Brain microvascular endothelial cell (primary cell): ENCODE results near the gene PVRIG.
"Not testable (repeated sequence)": the region's sequence is repeated elsewhere in the genome, so short reads cannot be mapped to it uniquely, and the experiment has no call there.

Experiments
- DNase-seq: peaks from one replicate; pipeline ENCODE4 v3.0.0-alpha.2; 2020
- H3K27ac ChIP-seq: fragments of 250-450 bp; sonication (Bioruptor Pico); 2 replicates; pipeline ENCODE4 v1.5.1; 2020; ENCODE audit warnings: mild to moderate bottlenecking, moderate library complexity
- H3K27me3 ChIP-seq: fragments of 250-450 bp; sonication (Bioruptor Pico); replicated peaks from 2 replicates; pipeline ENCODE4 v1.5.1; 2020; ENCODE audit warnings: mild to moderate bottlenecking
- H3K36me3 ChIP-seq: fragments of 250-450 bp; sonication (Bioruptor Pico); replicated peaks from 2 replicates; pipeline ENCODE4 v1.5.1; 2020; ENCODE audit warnings: mild to moderate bottlenecking
- H3K4me3 ChIP-seq: 2 replicates; pipeline ENCODE4 v1.5.1; 2011; ENCODE audit warnings: low read depth, mild to moderate bottlenecking, control low read depth, low read length, moderate library complexity
- CTCF ChIP-seq: IDR thresholded peaks from 2 replicates; pipeline ENCODE4 v1.5.1; 2011; ENCODE audit warnings: low read depth, mild to moderate bottlenecking, moderate library complexity, low read length, control low read depth, inconsistent platforms; ENCODE audit errors: missing control alignments
- in situ Hi-C: cut with HindIII; loops from 2 replicates; pipeline ENCODE4 v1.10.0; 2017; ENCODE audit warnings: low sequenced_read_pairs, low pct_ligation_motif_present

Gene PVRIG

GRCh38 chr7:100174582-100174981 lies 45.2 kb upstream of the PVRIG start:
- H3K4me3 ChIP-seq: no peak overlapping the region
- no peak for TF ChIP-seq CTCF
- in situ Hi-C loops: no loop called here
- H3K27me3 ChIP-seq: no peaks in the 10 kb centered on the region
- H3K27ac ChIP-seq: no peak overlapping the region
- H3K36me3 ChIP-seq: no peaks in the 10 kb centered on the region
- DNase-seq: no peak

DNA sequence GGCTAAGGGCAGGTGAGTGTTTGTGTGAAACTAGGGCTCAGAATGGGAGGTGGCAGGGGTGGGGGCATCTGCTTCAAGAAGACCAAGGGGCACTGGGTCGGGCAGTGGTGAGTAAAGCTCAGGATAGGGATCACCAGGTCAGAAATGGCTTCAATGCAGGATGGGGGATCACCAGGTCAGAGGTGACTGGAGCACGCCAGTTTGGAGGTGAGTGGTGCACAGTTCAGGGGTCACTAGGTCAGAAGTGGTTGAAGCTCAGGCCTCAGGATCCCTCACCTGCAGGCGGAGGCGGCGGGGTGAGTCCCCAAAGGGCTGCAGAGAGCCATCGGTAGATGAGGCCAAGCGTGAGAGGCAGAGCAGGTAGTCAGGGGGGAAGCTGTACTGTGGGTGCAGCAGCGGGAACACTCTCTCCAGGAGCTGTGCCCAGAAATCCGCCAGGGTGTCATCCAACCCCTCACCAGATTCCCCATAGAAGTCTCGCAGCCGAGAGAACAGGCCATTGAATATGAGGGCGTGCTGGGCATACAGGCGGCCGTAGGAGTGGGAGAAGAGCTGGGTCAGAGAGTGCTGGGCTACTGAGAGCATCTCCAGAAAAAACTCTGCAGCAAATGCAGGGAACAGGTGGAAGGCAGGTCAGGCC lies 44.3 kb upstream of the PVRIG start:
- Histone ChIP-seq H3K27ac (no peak overlapping the region), H3K27me3 (no peaks in the 10 kb centered on the region), H3K36me3 (no peaks in the 10 kb centered on the region), H3K4me3 (no peak overlapping the region)
- in situ Hi-C loops: no loop called here
- TF ChIP-seq CTCF: no peak
- no peak for DNase-seq

DNA sequence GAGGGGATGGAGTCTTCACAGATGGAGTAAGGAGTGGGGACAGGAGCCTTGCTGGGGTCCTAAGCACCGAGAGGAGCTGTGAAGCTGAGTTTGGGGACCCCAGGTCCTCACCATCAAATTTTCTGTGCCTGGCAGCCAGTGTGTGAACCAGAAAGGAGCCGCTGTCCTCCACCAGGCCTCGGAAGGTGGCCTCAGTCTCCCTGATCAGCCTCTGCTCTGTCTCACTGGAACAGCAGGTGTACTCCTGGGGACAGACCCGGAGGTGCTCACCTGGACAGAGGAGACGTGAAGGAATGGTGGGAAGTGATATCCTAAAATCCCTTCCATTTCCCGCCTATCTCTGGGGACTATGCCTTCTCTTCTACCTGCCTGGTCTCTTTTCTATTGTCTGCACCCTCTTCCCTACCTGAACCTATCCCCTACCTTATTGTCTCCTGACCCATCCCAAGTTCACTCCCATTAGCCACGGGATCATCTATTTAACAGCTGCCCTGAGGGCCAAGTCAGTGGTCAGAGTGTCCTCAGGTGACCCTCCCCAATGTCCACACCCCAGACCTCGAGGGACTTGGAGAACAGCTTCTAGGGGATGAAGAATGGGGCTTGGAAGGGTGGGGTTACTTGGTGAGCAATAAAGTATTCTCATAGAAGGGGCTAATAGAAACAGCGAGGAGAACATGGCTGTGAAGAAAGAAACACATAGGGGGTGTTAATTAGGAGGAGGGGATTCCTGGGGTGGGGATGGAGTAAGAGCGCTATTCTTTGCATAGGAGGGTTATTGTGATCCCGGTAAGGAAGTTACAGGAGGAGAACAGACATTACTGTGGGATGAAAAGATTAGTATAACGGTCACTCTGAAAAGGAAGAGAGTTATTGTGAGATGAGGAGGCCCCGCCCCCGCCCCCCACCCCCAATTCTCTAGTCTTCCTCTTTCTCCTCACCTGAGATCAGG lies 43.4 kb upstream of the PVRIG start:
- in situ Hi-C loops: no loop called here
- Histone ChIP-seq H3K36me3 (no peaks in the 10 kb centered on the region), H3K27me3 (no peaks in the 10 kb centered on the region), H3K4me3 (peak overlapping the region; percentile 84), H3K27ac (no peak overlapping the region)
- TF ChIP-seq CTCF: no peak
- no peak for DNase-seq

DNA sequence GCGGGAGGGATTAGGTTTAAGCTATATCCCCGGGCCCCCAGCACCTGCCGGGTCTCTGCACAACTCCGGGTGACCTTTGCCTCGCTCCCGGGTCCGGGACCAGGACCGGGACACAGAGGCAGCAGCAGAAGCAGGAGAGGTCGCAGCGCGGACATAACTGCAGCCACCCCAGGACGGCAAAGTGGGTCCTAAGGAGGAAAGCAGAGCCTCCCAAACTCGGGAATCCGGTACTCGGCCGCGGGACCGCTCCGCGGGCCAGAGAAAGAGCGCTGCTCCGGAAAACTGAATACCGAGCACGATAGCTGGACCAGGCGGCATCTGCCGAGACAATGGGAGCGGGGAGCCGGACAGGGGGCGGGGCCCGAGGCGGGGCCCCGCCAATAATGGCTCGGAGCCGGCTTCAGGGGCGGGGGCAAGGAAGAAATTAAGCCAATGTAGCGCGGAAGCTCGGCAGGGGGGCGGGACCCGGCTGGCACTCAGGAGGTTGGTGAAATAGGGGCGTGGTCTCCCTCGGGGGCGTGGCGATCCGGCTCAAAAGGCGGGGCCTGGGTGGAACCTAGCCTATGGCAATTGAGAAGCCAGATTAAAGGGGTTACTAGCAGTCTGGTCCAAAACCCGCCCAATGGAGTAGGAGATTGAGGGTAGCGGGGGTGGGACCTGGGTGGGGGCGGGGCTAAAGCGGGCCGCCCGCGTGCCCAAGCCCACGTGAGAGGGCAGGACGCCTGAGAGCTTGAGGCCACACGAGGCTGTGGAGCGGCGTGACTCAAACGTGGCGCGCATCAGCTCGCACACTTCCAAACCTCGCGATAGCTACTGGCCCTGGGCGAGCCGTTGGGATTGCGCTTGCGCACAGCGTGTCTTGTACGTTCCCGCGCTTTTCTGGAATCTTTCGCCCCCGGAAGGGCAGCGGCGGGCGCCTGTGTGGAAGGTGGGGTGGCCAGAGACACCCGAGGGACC lies 42.4 kb upstream of the PVRIG start, which contains the start of the genes GPC2 and STAG3:
GPC2 (minus strand) TSS at position 337 of the 957 bp plus-strand sequence; CDS start at position 155, 182 bp downstream.
STAG3 (plus strand) TSS at position 874 of the 957 bp plus-strand sequence. CDS start 2,639 bp downstream, outside the sequence.
- in situ Hi-C loops: no loop called here
- H3K27ac ChIP-seq: no peak within 1 kb of the TSS
- H3K27me3 ChIP-seq: no peaks in the 10 kb centered on the region
- peak within 1 kb of the TSS; percentile 84 for H3K4me3 ChIP-seq
- H3K36me3 ChIP-seq: no peaks in the 10 kb centered on the region
- DNase-seq: peak; percentile 99
- no peak for TF ChIP-seq CTCF

GRCh38 chr7:100180084-100180483 lies 39.7 kb upstream of the PVRIG start:
- H3K36me3 ChIP-seq, H3K4me3 ChIP-seq, in situ Hi-C loops, H3K27me3 ChIP-seq, H3K27ac ChIP-seq, DNase-seq: not testable (repeated sequence)

DNA sequence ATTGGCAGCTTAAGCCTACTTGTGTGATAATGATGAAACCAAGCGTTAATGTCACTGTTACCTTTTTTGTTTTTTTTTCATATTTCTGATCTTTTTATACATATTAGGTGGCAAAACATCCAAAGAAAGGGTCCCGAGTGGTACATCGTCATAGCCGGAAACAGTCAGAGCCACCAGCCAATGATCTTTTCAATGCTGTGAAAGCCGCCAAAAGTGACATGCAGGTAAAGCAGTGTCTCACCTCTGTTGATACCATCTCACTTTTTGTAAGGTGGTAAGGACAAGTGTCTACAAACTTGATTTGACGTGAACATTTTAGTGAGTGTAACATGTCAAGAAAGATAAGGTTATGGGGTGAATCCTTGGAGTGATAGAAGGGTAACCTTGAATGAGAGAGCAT lies 37.1 kb upstream of the PVRIG start:
- H3K27ac ChIP-seq, H3K27me3 ChIP-seq, H3K4me3 ChIP-seq, H3K36me3 ChIP-seq, DNase-seq, in situ Hi-C loops: not testable (repeated sequence)

DNA sequence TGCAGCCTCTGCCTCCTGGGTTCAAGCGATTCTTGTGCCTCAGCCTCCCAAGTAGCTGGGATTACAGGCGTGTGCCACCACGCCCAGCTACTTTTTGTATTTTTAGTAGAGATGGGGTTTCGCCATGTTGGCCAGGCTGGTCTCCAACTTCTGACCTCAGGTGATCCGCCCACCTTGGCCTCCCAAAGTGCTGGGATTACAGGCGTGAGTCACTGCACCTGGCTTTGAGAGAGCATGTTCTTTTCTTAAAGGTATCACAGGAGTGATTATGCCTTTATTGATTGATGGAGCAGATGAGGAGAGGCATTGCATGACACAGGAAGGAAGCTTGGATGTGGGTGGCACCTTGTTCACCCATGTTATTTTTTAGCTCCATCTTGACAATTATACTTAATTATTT lies 36.7 kb upstream of the PVRIG start:
- in situ Hi-C loops, H3K36me3 ChIP-seq, H3K27ac ChIP-seq, H3K27me3 ChIP-seq, DNase-seq, H3K4me3 ChIP-seq: not testable (repeated sequence)
